Measurements from ENCODE around the gene SEC22A.

GRCh38 chr3:123193448-123194101 lies 8.2 kb upstream of the SEC22A start:
- TF ChIP-seq, protein P1, sequence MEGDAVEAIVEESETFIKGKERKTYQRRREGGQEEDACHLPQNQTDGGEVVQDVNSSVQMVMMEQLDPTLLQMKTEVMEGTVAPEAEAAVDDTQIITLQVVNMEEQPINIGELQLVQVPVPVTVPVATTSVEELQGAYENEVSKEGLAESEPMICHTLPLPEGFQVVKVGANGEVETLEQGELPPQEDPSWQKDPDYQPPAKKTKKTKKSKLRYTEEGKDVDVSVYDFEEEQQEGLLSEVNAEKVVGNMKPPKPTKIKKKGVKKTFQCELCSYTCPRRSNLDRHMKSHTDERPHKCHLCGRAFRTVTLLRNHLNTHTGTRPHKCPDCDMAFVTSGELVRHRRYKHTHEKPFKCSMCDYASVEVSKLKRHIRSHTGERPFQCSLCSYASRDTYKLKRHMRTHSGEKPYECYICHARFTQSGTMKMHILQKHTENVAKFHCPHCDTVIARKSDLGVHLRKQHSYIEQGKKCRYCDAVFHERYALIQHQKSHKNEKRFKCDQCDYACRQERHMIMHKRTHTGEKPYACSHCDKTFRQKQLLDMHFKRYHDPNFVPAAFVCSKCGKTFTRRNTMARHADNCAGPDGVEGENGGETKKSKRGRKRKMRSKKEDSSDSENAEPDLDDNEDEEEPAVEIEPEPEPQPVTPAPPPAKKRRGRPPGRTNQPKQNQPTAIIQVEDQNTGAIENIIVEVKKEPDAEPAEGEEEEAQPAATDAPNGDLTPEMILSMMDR (IDR thresholded peaks at IDR 0.05; ENCODE audit: low read depth, low read length), result no peak
- TF ChIP-seq POLR2A (IDR thresholded peaks at IDR 0.05; ENCODE audit: extremely low read depth, insufficient read length) (no peak), MYC (IDR thresholded peaks at IDR 0.05; ENCODE audit: low read depth, low read length) (no peak)
